GM12873 (cell line): ENCODE results near the gene HDAC4.

ENCODE experiments used
- CTCF ChIP-seq: IDR thresholded peaks from 2 replicates; pipeline ENCODE4 v1.5.1; 2012; ENCODE audit warnings: low read depth, mild to moderate bottlenecking, moderate library complexity, low read length, control low read depth; ENCODE audit not compliant: insufficient read depth; ENCODE audit errors: missing control alignments

Gene HDAC4

GRCh38 chr2:239150125-239151011 is 250.5 kb downstream of the HDAC4 start:
- TF ChIP-seq CTCF = no peak

GRCh38 chr2:239149501-239149900 is 251.3 kb downstream of the HDAC4 start:
- no peak for TF ChIP-seq CTCF

GRCh38 chr2:239148495-239149200 is 252.2 kb downstream of the HDAC4 start:
- TF ChIP-seq CTCF = no peak

GRCh38 chr2:239147376-239147775 is 253.4 kb downstream of the HDAC4 start:
- no peak for TF ChIP-seq CTCF

GRCh38 chr2:239146741-239147181 is 254.1 kb downstream of the HDAC4 start:
- no peak for TF ChIP-seq CTCF

GRCh38 chr2:239146011-239146641 is 254.7 kb downstream of the HDAC4 start:
- no peak for TF ChIP-seq CTCF

GRCh38 chr2:239145601-239146000 is 255.2 kb downstream of the HDAC4 start:
- TF ChIP-seq CTCF = no peak
